HepG2 (cell line): ENCODE results near the gene TXN2. TPM values are rescaled to one million over a fixed set of nuclear protein-coding genes. Genes with fewer than 3 reads are reported as not detected.

Experiments
- ARNT ChIP-seq: fragments of 450-650 bp; IDR thresholded peaks from 2 replicates; pipeline ENCODE4 v1.6.1; 2017
- ELF3 ChIP-seq: IDR thresholded peaks from 2 replicates; pipeline ENCODE4 v1.6.1; 2016; ENCODE audit warnings: missing genetic modification reagents, missing compliant biosample characterization
- FOSL2 ChIP-seq: sonication (generic); formaldehyde crosslinking; IDR thresholded peaks from 2 replicates; pipeline ENCODE4 v1.4.0; 2020; ENCODE audit warnings: missing genetic modification reagents
- FOXC1 ChIP-seq: sonication (generic); formaldehyde crosslinking; IDR thresholded peaks from 2 replicates; pipeline ENCODE4 v1.8.0; 2022; ENCODE audit warnings: mild to moderate bottlenecking, missing genetic modification reagents, borderline replicate concordance
- IRX3 ChIP-seq: sonication (generic); formaldehyde crosslinking; IDR thresholded peaks from 2 replicates; pipeline ENCODE4 v1.8.1; 2023; ENCODE audit warnings: mild to moderate bottlenecking, low read depth, missing genetic modification reagents, borderline replicate concordance
- MEF2D ChIP-seq: sonication (generic); formaldehyde crosslinking; IDR thresholded peaks from 2 replicates; pipeline ENCODE4 v1.5.1; 2020; ENCODE audit warnings: mild to moderate bottlenecking, missing genetic modification reagents
- MEIS1 ChIP-seq: sonication (generic); formaldehyde crosslinking; IDR thresholded peaks from 2 replicates; pipeline ENCODE4 v1.9.0; 2021; ENCODE audit warnings: mild to moderate bottlenecking, missing genetic modification reagents, moderate library complexity, borderline replicate concordance
- MIER3 ChIP-seq: IDR thresholded peaks from 2 replicates; pipeline ENCODE4 v1.6.1; 2016; ENCODE audit warnings: missing compliant biosample characterization, borderline replicate concordance
- MTF2 ChIP-seq: sonication (generic); formaldehyde crosslinking; IDR thresholded peaks from 2 replicates; pipeline ENCODE4 v1.5.0; 2020; ENCODE audit warnings: missing genetic modification reagents, borderline replicate concordance
- NCOR1 ChIP-seq: fragments of 200-600 bp; sonication (generic); IDR thresholded peaks from 2 replicates; pipeline ENCODE4 v1.7.0; 2017; ENCODE audit warnings: antibody characterized with exemption, low read length, borderline replicate concordance
- PRPF4 ChIP-seq: fragments of 200-400 bp; formaldehyde crosslinking; IDR thresholded peaks from 2 replicates; pipeline ENCODE4 v1.6.1; 2016; ENCODE audit warnings: low read length, low read depth; ENCODE audit not compliant: poor library complexity, severe bottlenecking
- SOX13 ChIP-seq, 3 experiments: fragments of 450-650 bp in 1 of 3; sonication (generic) in 1 of 3; formaldehyde crosslinking in 1 of 3; IDR thresholded peaks in 2 of 3; conservative IDR thresholded peaks in 1 of 3; 2 replicates each; pipeline versions ENCODE4 v1.5.0 to v1.6.1; 2016 to 2020; ENCODE audit warnings: antibody characterized with exemption in 1 of 3, mild to moderate bottlenecking in 1 of 3, missing compliant biosample characterization in 1 of 3, missing genetic modification reagents in 1 of 3, moderate library complexity in 1 of 3
- SSRP1 ChIP-seq: IDR thresholded peaks from 2 replicates; pipeline ENCODE4 v1.6.1; 2016; ENCODE audit warnings: control low read depth
- TCF12 ChIP-seq, 2 experiments: fragments of 450-650 bp in 1 of 2; sonication (generic) in 1 of 2; formaldehyde crosslinking in 1 of 2; IDR thresholded peaks; 2 replicates each; pipeline versions ENCODE4 v1.6.1 to v1.8.0; 2017 to 2022; ENCODE audit warnings: antibody characterized with exemption in 1 of 2, mild to moderate bottlenecking in 1 of 2, missing genetic modification reagents in 1 of 2, moderate library complexity in 1 of 2
- ZNF510 ChIP-seq: sonication (generic); formaldehyde crosslinking; IDR thresholded peaks from 2 replicates; pipeline ENCODE4 v1.4.0; 2020; ENCODE audit warnings: low read depth, mild to moderate bottlenecking, missing genetic modification reagents
- ZNF615 ChIP-seq: sonication (generic); formaldehyde crosslinking; IDR thresholded peaks from 2 replicates; pipeline ENCODE4 v1.5.0; 2020; ENCODE audit warnings: mild to moderate bottlenecking, missing genetic modification reagents, borderline replicate concordance
- ZNF879 ChIP-seq: sonication (generic); formaldehyde crosslinking; IDR thresholded peaks from 2 replicates; pipeline ENCODE4 v1.8.1; 2023; ENCODE audit warnings: missing genetic modification reagents
- polyA plus RNA-seq, 8 experiments: library from polyadenylated mRNA; depleted of rRNA in 3 of 8; stranded (reverse) in 7 of 8; unstranded in 1 of 8; fragments of >200 nt; fragmentation: Illumina TruSeq in 4 of 8; extraction: Trizol in 4 of 8; gene quantifications; 2 replicates each; pipeline versions ENCODE4 v1.2.1 to v1.2.3, GENCODE V29; 2011 to 2016; ENCODE audit warnings: low read depth in 4 of 8, missing spikeins in 1 of 8, mixed read lengths in 1 of 8; ENCODE audit not compliant: insufficient read depth in 1 of 8
- total RNA-seq, 5 experiments: library from RNA; depleted of rRNA; stranded (reverse); fragments of >200 nt; fragmentation: Illumina TruSeq; extraction: Trizol; gene quantifications; 2 replicates each; pipeline ENCODE4 v1.2.3, GENCODE V29; 2016; ENCODE audit warnings: low read depth in 1 of 5
- TF ChIP-seq, protein P1 (sequence below): sonication (generic); formaldehyde crosslinking; IDR thresholded peaks from 2 replicates; pipeline ENCODE4 v1.5.0; 2020; ENCODE audit warnings: missing genetic modification reagents, mild to moderate bottlenecking, borderline replicate concordance
- TF ChIP-seq, protein P2 (sequence below): sonication (generic); formaldehyde crosslinking; IDR thresholded peaks from 2 replicates; pipeline ENCODE4 v1.4.0; 2020; ENCODE audit warnings: missing genetic modification reagents, low read depth, mild to moderate bottlenecking, borderline replicate concordance
- TF ChIP-seq, protein P3 (sequence below): sonication (generic); formaldehyde crosslinking; IDR thresholded peaks from 2 replicates; pipeline ENCODE4 v1.4.0; 2020; ENCODE audit warnings: low read depth, mild to moderate bottlenecking, missing genetic modification reagents
- TF ChIP-seq, protein P4 (sequence below): sonication (generic); formaldehyde crosslinking; IDR thresholded peaks from 2 replicates; pipeline ENCODE4 v1.4.0; 2020; ENCODE audit warnings: mild to moderate bottlenecking, missing genetic modification reagents, borderline replicate concordance
- TF ChIP-seq, protein P5 (sequence below): sonication (generic); formaldehyde crosslinking; IDR thresholded peaks from 2 replicates; pipeline ENCODE4 v1.5.0; 2020; ENCODE audit warnings: missing genetic modification reagents, mild to moderate bottlenecking, borderline replicate concordance

Gene TXN2
- total and polyA plus RNA-seq, 2 of the 13 experiments (the other 11 are each of a cell fraction or from before 2014, with no cell fraction given), result 41.4 to 109 TPM

DNA sequence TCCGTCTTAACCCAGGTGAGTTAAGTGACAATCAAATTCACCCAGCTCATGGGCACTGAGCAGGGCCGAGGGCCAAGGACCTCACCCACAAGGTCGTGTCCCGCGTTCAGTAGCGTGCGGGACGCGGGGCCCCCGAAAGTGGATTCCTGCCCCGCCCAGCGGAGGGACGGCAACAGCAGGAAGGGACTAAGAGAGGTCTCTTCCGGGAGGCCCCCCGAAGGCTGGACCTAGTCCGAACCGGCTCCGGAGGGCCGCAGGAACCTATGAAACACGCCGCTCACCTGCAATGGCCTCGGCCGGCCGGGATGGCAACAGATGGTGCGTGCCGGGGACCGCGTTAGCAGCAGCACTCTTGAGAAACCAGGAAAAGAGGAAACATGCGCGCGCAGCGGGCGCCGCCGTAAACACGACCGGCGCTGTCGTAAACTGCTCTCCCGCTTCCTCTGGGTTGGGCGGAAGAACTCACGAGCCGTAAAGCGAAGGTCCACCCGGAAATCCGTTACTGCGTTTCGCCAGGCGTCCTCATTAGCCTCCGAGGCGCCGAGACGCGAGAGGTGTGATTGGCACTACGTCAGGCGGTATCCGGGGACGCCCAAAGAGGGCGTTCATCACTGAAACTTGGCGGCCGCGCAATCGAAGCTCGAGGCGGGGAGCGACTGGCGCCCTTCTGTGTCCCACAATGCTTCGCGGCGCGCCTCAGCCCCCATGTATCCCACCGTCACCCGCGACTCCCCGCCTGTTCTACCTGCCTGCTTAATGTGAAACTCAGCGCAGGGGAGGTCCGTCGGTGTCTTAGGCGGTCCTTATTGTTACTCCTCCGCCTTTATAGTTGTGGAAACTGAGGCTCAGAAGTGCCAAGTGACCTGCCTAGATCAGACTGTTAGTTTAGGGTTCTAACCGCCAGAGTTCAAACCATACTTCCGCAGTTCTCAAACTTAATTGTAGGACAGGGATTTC, 47.6 kb upstream of the TXN2 start, which contains the start of gene EIF3D (continued):
- peak; percentile 90 for TF ChIP-seq MEF2D
- TF ChIP-seq ELF3 (CRISPR knock-in tag), result peak; percentile 98
- TF ChIP-seq ZNF879 (CRISPR knock-in tag), result no peak
- TF ChIP-seq, protein P1, sequence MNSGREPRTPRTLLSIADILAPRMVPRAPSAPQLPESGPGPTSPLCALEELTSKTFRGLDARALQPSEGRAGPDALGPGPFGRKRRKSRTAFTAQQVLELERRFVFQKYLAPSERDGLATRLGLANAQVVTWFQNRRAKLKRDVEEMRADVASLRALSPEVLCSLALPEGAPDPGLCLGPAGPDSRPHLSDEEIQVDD (CRISPR knock-in tag), result 0 out of 2 replicates have a peak, but pooled peaks have one; percentile 16
- no peak for TF ChIP-seq FOXC1 (CRISPR knock-in tag)
- no peak; the same call in 1 of the 2 replicates for TF ChIP-seq SSRP1 (CRISPR knock-in tag)
- peak; percentile 91; the same call in 1 of the 2 replicates for TF ChIP-seq MEIS1 (CRISPR knock-in tag)
- TF ChIP-seq PRPF4, result no peak
- TF ChIP-seq NCOR1, result no peak; the same call in 1 of the 2 replicates
- TF ChIP-seq, protein P2, sequence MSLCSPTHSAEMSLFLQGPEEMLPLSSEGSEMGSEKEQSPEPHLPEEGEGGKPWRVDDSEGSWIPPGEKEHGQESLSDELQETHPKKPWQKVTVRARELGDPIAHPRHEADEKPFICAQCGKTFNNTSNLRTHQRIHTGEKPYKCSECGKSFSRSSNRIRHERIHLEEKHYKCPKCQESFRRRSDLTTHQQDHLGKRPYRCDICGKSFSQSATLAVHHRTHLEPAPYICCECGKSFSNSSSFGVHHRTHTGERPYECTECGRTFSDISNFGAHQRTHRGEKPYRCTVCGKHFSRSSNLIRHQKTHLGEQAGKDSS (CRISPR knock-in tag), result peak; percentile 66; the same call in 1 of the 2 replicates
- TF ChIP-seq IRX3 (CRISPR knock-in tag), result no peak
- no peak for TF ChIP-seq MTF2 (CRISPR knock-in tag)
- TF ChIP-seq, protein P3, sequence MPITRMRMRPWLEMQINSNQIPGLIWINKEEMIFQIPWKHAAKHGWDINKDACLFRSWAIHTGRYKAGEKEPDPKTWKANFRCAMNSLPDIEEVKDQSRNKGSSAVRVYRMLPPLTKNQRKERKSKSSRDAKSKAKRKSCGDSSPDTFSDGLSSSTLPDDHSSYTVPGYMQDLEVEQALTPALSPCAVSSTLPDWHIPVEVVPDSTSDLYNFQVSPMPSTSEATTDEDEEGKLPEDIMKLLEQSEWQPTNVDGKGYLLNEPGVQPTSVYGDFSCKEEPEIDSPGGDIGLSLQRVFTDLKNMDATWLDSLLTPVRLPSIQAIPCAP (CRISPR knock-in tag), result 0 out of 2 replicates have a peak, but pooled peaks have one; percentile 27
- peak; percentile 58; the same call in 1 of the 2 replicates for TF ChIP-seq ZNF615 (CRISPR knock-in tag)
- TF ChIP-seq TCF12 (IDR thresholded peaks at IDR 0.05), result no peak
- TF ChIP-seq TCF12 (CRISPR knock-in tag; IDR thresholded peaks at IDR 0.05), result no peak
- TF ChIP-seq, protein P4, sequence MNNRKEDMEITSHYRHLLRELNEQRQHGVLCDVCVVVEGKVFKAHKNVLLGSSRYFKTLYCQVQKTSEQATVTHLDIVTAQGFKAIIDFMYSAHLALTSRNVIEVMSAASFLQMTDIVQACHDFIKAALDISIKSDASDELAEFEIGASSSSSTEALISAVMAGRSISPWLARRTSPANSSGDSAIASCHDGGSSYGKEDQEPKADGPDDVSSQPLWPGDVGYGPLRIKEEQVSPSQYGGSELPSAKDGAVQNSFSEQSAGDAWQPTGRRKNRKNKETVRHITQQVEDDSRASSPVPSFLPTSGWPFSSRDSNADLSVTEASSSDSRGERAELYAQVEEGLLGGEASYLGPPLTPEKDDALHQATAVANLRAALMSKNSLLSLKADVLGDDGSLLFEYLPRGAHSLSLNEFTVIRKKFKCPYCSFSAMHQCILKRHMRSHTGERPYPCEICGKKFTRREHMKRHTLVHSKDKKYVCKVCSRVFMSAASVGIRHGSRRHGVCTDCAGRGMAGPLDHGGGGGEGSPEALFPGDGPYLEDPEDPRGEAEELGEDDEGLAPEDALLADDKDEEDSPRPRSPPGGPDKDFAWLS (CRISPR knock-in tag), result 0 out of 2 replicates have a peak, but pooled peaks have one; percentile 65
- TF ChIP-seq, protein P5, sequence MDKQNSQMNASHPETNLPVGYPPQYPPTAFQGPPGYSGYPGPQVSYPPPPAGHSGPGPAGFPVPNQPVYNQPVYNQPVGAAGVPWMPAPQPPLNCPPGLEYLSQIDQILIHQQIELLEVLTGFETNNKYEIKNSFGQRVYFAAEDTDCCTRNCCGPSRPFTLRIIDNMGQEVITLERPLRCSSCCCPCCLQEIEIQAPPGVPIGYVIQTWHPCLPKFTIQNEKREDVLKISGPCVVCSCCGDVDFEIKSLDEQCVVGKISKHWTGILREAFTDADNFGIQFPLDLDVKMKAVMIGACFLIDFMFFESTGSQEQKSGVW, result no peak
- TF ChIP-seq ZNF510 (CRISPR knock-in tag), result peak; percentile 79; the same call in 1 of the 2 replicates
- TF ChIP-seq SOX13 (IDR thresholded peaks at IDR 0.05), result peak; percentile 21; the same call in 1 of the 2 replicates
- TF ChIP-seq SOX13 (CRISPR knock-in tag; conservative IDR thresholded peaks at IDR 0.05 in 1 of 2, IDR thresholded peaks at IDR 0.05 in 1 of 2), result peak in 1 of 2 experiments; percentile 44; a peak in 1 of 4 replicates
- TF ChIP-seq ARNT, result no peak
- TF ChIP-seq MIER3 (CRISPR knock-in tag), result peak; percentile 84
- TF ChIP-seq FOSL2, result peak; percentile 47
